ENCODE measurements around the gene CERS3. TPM values are rescaled to one million over a fixed set of nuclear protein-coding genes. Genes with fewer than 3 reads are reported as not detected.

The CERS3 gene
- total RNA-seq, 4 donors from 2014 or later, result 105 to 191 (median 149) TPM

GRCh38 chr15:100355342-100355741, 173.4 kb downstream of the CERS3 start:
- H3K4me3 ChIP-seq (ENCODE audit: low read depth, poor library complexity, severe bottlenecking), result no peak overlapping the region
- WGBS, 2 donors, result 49 to 54% methylated on average over 2 of the region's 2 CpGs
- TF ChIP-seq POLR2A (IDR thresholded peaks at IDR 0.05), result no peak
- intact Hi-C loops (cut with DNase I; ENCODE audit: low total_unique reads), result no loop called here
- DNase-seq (ENCODE audit: low spot score in 2 of 2), result no peak

- intact Hi-C loops (cut with DNase I; ENCODE audit: low total_unique reads), result loop anchor here (5.0 kb wide), 1 partner anchor 214 kb away; no protein-coding TSS in a partner anchor
- TF ChIP-seq POLR2A (IDR thresholded peaks at IDR 0.05), result no peak
- TF ChIP-seq CTCF (IDR thresholded peaks at IDR 0.05), result no peak
- 77 to 78% methylated on average over 3 of the region's 3 CpGs for WGBS, 2 donors
- no peak overlapping the region for H3K4me3 ChIP-seq (ENCODE audit: low read depth, poor library complexity, severe bottlenecking)
- no peak for DNase-seq (ENCODE audit: low spot score in 2 of 2)
These were observed 175.3 kb downstream of the CERS3 start for GRCh38 chr15:100353449-100353848.

GRCh38 chr15:100350434-100351226, 178.1 kb downstream of the CERS3 start:
- 39 to 44% methylated on average over 18 to 19 of the region's 19 CpGs for WGBS, 2 donors
- intact Hi-C loops (cut with DNase I; ENCODE audit: low total_unique reads), result loop anchor here (5.0 kb wide), 1 partner anchor 217 kb away; no protein-coding TSS in a partner anchor
- DNase-seq (ENCODE audit: low spot score in 2 of 2), result no peak
- H3K4me3 ChIP-seq (ENCODE audit: low read depth, poor library complexity, severe bottlenecking), result no peak overlapping the region
- TF ChIP-seq CTCF (IDR thresholded peaks at IDR 0.05), result no peak
- TF ChIP-seq POLR2A (IDR thresholded peaks at IDR 0.05), result no peak

Other genes with a start within 250 kb of the CERS3 start
- 1 to 10 TPM; 3.5 to 7.8 (median 3.9) TPM for gene ADAMTS17, start 187.0 kb downstream of the CERS3 start, total RNA-seq
- 10 to 100 TPM; 12.5 to 24.9 (median 18.7) TPM for gene LINS1, start 73.2 kb upstream of the CERS3 start, total RNA-seq
- gene ASB7, start 73.6 kb upstream of the CERS3 start, total RNA-seq, result 10 to 100 TPM in 2 of 4 donors, 1 to 10 TPM in 2; 5.4 to 15.8 (median 9.6) TPM

Measured in lower leg skin (tissue), 4 donors.